HG03354 (cell line): Measurements from ENCODE around the gene DHDH.
"Not testable (repeated sequence)": the region's sequence is repeated elsewhere in the genome, so short reads cannot be mapped to it uniquely, and the experiment has no call there.

Experiments
- ATAC-seq: cut with Tn5 transposase; IDR thresholded peaks from one replicate; pipeline ENCODE4 v1.9.1; 2021; ENCODE audit warnings: mild to moderate bottlenecking; ENCODE audit not compliant: unreplicated experiment, poor library complexity, severe bottlenecking

The DHDH gene

DNA sequence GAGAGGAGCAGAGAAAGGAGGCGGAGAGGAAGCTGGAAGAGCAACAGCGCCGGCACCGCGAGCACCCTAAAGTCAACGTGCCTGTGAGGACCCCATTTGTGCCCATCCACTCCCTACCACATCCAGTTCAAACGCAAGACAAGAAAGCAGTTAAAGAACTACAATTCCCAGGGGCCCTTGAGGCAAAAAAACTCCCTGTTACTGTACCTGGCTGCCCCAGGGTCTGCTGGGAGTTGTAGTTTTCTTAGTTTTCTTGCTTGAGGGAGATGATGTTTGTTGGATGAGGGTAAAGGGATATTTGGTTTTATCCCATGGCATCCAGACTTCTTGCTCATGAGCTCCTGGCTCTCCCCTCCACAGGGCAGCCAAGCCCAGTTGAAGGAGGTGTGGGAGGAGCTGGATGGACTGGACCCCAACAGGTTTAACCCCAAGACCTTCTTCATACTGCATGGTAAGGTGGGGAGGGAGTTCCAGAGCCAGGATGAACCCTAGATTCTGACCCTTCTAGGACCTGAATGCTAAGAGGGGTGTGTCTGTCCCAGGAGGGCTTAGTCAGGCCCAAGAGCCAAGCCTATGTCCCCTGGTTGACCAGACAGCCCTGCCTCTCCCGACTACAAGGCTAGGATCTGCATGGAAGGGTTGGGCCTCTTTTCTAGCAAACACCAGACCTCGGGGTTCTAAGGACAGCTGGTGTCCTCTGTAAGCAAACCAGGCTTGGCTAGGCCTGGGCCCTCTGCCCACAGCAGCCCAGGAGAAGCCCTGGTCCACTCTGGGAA is 20.2 kb upstream of the DHDH start:
- no peak for ATAC-seq

DNA sequence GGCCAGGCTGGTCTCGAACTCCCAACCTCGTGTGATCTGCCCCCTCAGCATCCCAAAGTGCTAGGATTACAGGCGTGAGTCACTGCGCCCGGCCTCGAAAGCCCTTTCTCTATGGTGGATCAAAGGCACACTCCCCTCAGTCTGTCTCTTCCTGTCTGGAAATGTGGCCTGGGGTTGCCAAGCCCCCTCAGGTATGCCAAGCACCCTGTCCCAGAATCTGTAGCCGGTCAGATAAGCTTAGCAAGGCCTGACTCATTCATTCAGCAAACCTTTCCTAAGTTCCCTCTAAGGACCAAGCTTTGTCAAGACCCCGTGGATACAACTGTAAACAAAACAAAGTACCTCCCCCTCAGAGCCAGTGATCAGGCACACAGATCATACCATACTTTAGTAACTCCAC is 19.3 kb upstream of the DHDH start:
- ATAC-seq: no peak

DNA sequence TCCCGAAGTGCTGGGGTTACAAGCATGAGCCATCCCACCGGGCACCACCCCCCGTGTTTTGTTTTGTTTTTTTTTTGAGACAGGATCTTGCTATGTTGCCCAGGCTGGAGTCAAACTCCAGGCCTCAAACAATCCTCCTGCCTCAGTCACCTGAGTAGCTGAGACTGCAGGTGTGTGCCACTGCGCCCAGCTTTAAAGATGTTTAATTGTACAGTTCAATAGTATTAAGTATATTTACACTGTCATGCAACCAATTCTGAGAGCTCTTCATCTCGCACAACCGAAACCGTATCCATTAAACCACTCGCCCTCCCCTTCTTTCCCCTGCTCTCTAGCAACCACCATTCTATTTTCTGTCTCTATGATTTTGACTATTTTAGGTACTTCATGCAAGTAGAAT is 17.7 kb upstream of the DHDH start:
- no peak for ATAC-seq

DNA sequence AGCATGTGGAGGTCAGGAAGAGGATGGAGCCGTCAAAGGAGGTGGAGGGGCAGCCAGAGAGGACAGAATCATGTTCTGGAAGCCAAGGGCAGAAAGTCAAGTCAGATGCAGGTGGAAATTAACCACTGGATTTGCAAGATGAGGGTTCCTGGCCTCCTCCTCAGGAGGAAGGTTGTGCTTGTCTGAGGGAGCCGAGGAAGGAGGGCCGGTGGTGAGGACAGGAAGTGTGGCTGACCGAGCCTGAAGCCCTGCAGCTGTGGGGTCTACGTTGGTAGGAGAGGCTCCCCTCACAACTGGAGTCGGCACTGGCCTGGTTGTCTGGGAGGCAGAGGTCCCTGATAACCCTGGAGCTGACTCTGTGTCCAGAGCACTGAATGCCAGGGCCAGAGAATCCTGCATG is 15.4 kb upstream of the DHDH start:
- no peak for ATAC-seq

DNA sequence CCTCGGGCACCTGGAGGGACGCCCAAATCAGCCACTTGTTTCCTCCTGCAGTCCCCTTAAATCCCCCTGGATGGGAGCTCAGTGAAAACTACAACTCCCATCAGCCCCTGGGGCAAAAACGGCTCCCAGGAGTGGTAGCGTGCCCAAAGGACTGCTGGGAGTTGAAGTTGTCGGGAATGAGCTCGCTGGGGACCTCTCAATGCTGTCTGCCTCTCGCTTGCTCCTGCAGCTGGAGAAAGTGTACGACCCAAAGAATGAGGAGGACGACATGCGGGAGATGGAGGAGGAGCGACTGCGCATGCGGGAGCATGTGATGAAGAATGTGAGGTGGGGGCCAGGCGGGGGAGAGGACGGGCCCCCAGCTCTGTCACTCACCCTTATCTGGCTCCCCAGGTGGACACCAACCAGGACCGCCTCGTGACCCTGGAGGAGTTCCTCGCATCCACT is 14.7 kb upstream of the DHDH start:
- ATAC-seq: no peak

DNA sequence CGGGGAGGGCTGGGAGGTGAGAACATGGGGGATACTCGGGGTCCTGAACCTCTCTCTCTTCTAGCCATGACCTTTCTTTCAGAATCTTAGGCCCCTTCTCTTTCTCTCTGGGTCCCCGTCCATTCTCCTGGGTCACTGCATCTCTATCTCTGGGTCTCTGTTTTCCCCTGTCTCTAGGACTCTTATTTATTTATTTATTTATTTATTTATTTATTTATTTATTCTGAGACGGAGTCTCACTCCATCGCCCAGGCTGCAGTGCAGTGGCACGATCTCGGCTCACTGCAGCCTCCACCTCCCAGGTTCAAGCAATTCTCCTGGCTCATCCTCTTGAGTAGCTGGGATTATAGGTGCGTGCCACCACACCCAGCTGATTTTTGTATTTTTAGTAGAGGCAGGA is 14.2 kb upstream of the DHDH start:
- ATAC-seq: not testable (repeated sequence)

DNA sequence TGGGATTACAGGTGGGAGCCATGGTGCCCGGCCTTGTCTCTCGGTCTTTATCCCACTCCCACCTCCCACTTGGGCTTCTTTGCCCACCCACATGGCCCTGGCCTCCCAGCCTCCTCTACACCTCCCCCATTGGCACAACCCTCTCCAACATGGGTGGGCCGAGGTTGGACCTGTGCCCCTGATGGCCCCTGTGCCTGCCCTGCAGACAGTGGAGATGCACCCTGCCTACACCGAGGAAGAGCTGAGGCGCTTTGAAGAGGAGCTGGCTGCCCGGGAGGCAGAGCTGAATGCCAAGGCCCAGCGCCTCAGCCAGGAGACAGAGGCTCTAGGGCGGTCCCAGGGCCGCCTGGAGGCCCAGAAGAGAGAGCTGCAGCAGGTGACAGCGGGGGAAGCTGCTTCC is 12.6 kb upstream of the DHDH start:
- ATAC-seq: no peak

DNA sequence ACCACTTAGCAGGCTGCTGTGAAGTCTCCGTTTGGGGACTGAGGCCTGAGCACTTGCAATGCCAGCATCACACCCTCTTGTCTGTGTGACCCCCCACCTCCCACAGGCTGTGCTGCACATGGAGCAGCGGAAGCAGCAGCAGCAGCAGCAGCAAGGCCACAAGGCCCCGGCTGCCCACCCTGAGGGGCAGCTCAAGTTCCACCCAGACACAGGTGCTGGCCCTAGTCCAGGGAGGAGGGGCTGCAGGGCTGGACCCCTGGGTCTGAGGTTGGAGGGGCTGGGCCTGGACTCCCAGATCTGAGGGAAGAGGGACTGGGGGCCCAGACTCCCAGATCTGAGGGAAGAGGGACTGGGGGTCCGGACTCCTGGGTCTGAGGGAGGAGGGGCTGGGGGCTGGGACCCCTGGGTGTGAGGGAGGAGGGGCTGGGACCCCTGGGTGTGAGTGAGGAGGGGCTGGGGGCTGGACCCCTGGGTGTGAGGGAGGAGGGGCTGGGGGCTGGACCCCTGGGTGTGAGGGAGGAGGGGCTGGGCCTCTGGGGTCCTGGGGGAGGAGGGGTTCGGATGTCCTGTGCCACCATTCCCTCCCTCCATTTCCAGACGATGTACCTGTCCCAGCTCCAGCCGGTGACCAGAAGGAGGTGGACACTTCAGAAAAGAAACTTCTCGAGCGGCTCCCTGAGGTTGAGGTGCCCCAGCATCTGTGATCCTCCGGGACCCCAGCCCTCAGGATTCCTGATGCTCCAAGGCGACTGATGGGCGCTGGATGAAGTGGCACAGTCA is 11.6 kb upstream of the DHDH start:
- ATAC-seq: no peak

DNA sequence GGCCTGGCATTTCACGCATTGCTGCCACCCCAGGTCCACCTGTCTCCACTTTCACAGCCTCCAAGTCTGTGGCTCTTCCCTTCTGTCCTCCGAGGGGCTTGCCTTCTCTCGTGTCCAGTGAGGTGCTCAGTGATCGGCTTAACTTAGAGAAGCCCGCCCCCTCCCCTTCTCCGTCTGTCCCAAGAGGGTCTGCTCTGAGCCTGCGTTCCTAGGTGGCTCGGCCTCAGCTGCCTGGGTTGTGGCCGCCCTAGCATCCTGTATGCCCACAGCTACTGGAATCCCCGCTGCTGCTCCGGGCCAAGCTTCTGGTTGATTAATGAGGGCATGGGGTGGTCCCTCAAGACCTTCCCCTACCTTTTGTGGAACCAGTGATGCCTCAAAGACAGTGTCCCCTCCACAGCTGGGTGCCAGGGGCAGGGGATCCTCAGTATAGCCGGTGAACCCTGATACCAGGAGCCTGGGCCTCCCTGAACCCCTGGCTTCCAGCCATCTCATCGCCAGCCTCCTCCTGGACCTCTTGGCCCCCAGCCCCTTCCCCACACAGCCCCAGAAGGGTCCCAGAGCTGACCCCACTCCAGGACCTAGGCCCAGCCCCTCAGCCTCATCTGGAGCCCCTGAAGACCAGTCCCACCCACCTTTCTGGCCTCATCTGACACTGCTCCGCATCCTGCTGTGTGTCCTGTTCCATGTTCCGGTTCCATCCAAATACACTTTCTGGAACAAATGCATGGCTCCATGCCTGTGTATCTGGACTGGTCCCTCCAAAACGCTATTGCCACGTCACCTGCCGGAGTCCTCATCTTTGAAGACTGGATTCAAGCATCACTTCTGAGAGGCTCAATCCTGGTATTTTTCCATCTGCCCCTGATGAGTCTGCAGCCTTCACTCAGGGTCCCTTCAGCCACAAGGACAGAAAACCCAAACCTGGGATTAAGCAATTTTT is 10.7 kb upstream of the DHDH start:
- ATAC-seq: no peak

DNA sequence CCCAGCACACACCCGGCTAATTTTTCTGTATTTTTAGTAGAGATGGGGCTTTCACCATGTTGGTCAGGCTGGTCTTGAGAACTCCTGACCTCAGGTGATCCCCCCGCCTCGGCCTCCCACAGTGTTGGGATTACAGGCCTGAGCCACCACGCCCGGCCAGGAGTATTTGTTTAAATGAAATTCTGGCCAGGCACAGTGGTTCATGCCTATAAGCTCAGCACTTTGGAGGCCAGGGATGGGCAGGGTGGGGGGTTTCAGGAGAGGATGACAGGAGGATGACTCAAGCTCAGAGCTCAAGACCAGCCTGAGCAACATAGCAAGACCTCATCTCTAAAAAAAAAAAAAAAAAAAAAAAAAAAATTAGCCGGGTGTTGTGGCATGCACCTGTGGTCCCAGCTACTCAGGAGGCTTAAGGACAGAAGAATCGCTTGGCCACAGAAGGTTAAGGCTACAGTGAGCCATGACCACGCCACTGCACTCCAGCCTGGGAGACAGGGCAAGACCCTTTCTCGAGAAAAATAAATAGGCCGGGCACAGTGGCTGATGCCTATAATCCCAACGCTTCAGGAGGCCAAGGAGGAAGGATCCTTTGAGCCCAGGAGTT is 8.2 kb upstream of the DHDH start:
- ATAC-seq: no peak

DNA sequence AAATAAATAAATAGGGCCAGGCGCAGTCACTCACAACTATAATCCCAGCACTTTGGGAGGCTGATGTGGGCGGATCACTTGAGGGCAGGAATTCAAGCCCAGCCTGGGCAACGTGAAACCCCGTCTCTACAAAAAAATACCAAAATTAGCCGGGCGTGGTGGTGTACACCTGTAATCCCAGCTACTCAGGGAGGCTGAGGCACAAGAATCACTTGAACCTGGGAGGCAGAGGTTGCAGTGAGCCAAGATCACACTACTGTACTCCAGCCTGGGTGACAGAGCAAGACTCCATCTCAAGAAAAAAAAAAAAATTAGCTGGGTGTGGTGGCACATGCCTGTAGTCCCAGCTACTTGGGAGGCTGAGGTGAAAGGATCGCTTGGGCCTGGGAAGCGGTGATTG is 7.6 kb upstream of the DHDH start:
- ATAC-seq: not testable (repeated sequence)

DNA sequence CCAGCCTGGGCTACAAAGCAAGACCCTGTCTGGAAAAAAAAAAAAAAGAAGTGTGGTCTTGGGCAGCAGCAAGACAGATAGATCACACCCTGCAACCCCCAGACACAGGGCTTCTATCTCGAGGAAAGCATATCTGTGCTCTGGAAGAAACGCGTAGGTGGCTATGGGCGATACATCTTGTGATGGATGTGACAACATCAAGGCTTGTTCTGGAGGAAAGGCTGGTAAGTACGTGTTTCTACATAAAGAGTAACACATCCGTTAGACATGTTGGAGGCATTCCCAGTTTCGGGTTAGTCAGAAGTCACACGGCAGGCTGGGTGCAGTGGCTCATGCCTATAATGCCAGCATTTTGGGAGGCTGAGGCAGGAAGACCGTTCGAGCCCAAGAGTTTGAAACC is 6.6 kb upstream of the DHDH start:
- no peak for ATAC-seq

DNA sequence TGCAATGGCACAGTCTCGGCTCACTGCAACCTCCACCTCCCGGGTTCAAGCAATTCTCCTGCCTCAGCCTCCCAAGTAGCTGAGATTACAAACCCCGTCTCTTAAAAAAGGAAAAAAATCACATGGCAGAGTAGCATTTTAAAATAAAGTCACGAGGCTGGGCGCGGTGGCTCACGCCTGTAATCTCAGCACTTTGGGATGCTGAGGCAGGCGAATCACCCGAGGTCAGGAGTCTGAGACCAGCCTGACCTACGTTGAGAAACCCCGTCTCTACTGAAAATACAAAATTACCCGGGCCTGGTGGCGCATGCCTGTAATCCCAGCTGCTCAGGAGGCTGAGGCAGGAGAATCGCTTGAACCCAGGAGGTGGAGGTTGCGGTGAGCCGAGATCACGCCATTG is 5.8 kb upstream of the DHDH start:
- ATAC-seq: not testable (repeated sequence)

DNA sequence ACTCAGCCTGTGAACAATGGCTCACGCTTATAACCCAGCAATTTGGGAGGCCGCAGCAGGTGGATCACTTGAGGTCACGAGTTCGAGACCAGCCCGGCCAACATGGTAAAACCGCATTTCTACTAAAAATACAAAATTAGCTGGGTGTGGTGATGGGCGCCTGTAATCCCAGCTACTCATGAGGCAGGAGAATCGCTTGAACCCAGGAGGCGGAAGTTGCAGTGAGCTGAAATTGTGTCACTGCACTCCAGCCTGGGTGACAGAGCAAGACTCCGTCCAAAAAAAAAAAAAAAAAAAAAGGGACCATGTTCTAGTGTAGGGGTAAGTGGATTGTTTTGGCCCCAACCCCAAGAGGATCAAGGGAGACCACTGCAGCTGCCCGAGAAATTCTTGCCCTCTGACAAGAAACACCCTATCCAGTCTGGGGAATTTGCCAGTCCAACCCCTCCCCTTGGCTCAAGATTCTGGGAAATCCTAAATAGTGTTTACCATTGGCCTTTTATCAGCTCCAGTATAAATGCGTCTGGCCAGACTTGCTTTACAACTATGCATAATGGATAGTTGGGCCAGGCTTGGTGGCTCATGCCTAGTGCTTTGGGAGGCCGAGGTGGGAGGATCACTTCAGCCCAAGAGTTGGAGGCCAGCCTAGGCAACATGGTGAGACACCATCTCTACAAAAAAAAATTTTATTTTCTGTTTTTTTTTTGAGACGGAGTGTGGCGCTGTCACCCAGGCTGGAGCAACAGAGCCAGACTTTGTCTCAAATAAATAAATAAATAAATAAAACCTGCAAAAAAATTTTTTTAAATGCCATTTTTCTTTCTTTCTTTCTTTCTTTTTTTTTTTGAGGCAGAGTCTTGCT is 5.1 kb upstream of the DHDH start:
- no peak for ATAC-seq

DNA sequence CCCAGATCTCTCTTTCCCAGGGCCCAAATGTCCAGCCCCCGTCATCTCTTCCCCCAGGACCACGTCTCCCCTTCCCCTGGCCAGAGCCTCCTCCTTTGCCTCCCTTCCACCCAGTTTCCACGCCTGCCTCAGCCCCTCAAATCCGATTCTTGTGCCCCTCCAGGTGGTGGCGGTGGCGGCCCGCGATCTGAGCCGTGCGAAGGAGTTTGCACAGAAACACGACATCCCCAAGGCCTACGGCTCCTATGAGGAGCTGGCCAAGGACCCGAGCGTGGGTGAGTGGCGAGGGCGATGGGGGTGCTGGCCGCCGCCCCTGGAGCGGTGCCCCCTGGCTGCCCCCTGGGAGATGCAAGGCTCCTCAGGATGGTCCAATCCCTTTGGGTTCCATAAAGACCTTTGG is 1.3 kb downstream of the DHDH start:
- ATAC-seq: no peak

DNA sequence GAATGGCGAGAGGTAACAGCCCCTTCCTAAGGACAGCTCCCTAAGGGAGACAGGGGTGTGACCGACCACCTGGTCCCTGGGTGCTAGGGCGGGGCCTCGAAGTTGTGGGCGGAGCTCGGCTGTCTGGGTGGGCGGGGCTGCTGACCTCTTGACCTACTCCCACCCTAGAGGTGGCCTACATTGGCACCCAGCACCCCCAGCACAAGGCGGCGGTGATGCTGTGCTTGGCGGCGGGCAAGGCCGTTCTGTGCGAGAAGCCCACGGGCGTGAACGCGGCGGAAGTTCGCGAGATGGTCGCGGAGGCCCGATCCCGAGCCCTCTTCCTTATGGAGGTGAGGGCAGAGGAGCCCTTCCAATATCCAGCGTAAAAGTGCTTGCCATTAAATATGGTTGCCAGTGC is 2.4 kb downstream of the DHDH start:
- no peak for ATAC-seq

DNA sequence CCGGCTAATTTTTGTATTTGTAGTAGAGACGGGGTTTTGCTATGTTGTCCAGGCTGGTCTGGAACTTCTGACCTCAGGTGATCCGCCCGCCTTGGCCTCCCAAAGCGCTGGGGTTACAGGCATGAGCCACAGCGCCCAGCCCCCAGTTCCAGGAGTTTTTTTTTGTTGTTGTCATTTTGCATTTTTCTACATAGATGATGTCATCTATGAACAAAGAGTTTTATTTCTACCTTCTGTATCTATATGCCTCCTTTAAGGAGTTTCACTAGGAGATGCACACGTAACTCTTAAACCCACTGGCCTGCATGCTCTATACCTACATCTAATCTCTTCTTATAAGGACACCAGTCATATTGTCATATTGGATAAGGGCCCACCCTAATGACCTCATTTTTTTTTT is 4.8 kb downstream of the DHDH start:
- no peak for ATAC-seq

DNA sequence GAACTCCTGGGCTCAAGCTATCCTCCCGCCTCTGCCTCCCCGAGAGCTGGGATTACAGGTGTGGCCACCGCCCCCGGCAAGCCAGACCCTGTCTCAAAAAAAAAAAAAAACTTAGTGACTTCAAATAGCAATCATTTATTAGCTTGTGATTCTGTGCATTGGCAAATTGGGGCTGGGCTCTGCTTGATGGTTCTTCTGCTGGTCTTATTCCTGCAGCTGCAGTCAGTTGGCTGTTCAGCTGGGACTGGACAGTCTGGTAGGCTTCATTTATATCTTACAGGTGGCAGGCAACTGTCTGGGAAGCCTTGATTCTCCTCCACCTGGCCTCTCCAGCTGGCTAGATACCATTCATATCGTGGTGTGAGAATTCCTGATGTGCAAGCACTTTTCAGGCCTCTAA is 7.4 kb downstream of the DHDH start:
- no peak for ATAC-seq

DNA sequence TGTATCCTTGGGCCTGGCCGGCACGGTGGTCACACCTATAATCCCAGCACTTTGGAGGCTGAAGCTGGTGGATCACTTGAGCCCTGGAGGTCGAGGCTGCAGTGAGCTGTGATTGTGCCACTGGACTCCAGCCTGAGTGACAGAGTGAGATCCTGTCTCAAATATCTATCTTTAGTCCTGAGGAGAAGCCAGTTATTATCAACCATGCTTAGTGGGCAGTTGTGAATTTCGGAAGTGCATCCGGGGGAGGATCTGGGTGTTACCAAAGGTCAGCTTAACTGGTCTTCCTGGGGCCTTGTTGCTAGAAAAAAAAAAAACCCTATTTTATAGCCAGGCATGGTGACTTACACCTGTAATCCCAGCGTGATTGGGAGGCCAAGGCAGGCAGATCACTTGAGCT is 9.6 kb downstream of the DHDH start:
- ATAC-seq: no peak
